H54 (cell line): ENCODE data around the gene SERINC2.

Source experiments
- DNase-seq: peaks from one replicate; pipeline ENCODE4 v3.0.0; 2011; ENCODE audit warnings: low spot score, mixed read lengths; ENCODE audit not compliant: insufficient read length
- FAIRE-seq: peaks from 3 replicates; lab custom pipeline; 2011; peaks lifted over from hg19 to GRCh38; lab: Jason Lieb, UNC
- POLR2A ChIP-seq: IDR thresholded peaks from 2 replicates; pipeline ENCODE4 v1.6.1; 2011; ENCODE audit warnings: low read depth, mild to moderate bottlenecking, low read length

The SERINC2 gene

GRCh38 chr1:31414980-31415370, 2.0 kb downstream of the SERINC2 start:
- no peak for TF ChIP-seq POLR2A
- DNase-seq = no peak

GRCh38 chr1:31415658-31416057, 2.6 kb downstream of the SERINC2 start:
- no peak for FAIRE-seq
- TF ChIP-seq POLR2A = no peak

More at GRCh38 chr1:31414980-31415370, 2.0 kb downstream of the SERINC2 start:
- FAIRE-seq = no peak

GRCh38 chr1:31416101-31416736, 3.2 kb downstream of the SERINC2 start:
- no peak for TF ChIP-seq POLR2A
- no peak for FAIRE-seq
- DNase-seq = no peak

More at GRCh38 chr1:31415658-31416057, 2.6 kb downstream of the SERINC2 start:
- no peak for DNase-seq

- DNase-seq (no peak), FAIRE-seq (no peak)
- no peak for TF ChIP-seq POLR2A
These were observed 4.1 kb downstream of the SERINC2 start for GRCh38 chr1:31417148-31417547.

- TF ChIP-seq POLR2A = no peak
- DNase-seq (no peak), FAIRE-seq (no peak)
These were observed 5.8 kb downstream of the SERINC2 start for GRCh38 chr1:31418626-31419323.

- no peak for DNase-seq
- no peak for TF ChIP-seq POLR2A
- no peak for FAIRE-seq
These were observed 7.7 kb downstream of the SERINC2 start for GRCh38 chr1:31420716-31421115.

- TF ChIP-seq POLR2A = no peak
- DNase-seq (no peak), FAIRE-seq (no peak)
These were observed 8.5 kb downstream of the SERINC2 start for GRCh38 chr1:31421371-31422040.

GRCh38 chr1:31422505-31423319, 9.7 kb downstream of the SERINC2 start:
- no peak for TF ChIP-seq POLR2A
- DNase-seq (peak; percentile 92), FAIRE-seq (peak; percentile 80)

- FAIRE-seq = no peak
- no peak for DNase-seq
These were observed 10.5 kb downstream of the SERINC2 start for GRCh38 chr1:31423418-31423947.

GRCh38 chr1:31424568-31424967, 11.6 kb downstream of the SERINC2 start:
- FAIRE-seq = no peak
- DNase-seq = no peak
- TF ChIP-seq POLR2A = no peak

More at GRCh38 chr1:31423418-31423947, 10.5 kb downstream of the SERINC2 start:
- no peak for TF ChIP-seq POLR2A

- TF ChIP-seq POLR2A = no peak
- no peak for DNase-seq
- no peak for FAIRE-seq
These were observed 12.5 kb downstream of the SERINC2 start for GRCh38 chr1:31425301-31426081.

GRCh38 chr1:31426249-31426922, 13.4 kb downstream of the SERINC2 start:
- DNase-seq = no peak
- TF ChIP-seq POLR2A = no peak
- FAIRE-seq = no peak
